GM18861 (cell line): ENCODE measurements around the gene IP6K3.

ENCODE experiments used
- ATAC-seq: cut with Tn5 transposase; IDR thresholded peaks from one replicate; pipeline ENCODE4 v1.9.1; 2021; ENCODE audit not compliant: unreplicated experiment

Gene IP6K3

DNA sequence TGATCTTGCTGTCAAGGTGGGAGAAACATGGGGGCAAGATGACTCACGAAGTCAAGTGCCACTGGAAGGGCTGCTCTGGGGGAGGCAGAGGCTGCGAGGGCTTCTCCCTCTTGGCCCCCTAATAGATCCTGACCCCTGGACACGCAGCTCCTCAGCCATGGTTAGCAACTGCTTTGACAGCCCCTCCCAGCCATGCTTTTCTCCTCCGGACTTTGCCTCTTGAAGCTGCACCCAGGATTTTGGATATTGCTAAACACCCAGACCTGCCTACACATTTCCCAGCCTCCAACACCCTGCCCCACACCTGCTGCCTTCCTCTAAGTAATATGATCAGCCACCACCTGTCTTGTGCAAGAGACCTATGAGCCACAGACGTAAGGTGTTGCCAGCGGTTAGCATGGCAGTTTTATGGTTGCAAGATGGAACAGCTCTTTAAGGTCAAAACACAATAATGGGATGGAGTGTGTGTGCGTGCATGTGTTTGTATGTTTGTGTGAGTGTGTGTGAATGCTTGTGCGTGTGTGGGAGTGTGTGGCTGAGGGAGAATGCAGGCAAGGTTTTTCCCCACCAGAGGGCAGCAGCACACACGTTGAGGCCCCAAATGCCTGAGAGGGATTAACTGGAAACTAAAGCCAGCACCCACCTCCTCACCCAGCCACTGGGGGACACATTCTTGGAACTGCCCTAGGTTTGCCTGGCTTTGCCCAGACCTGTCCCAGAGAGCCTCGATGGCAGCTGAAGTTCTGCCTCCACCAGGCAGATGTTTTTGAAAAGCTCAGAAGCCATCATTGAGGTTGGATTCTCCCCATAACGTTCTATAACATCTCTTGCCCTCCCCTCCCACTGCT lies 2.5 kb downstream of the IP6K3 start:
- no peak for ATAC-seq

DNA sequence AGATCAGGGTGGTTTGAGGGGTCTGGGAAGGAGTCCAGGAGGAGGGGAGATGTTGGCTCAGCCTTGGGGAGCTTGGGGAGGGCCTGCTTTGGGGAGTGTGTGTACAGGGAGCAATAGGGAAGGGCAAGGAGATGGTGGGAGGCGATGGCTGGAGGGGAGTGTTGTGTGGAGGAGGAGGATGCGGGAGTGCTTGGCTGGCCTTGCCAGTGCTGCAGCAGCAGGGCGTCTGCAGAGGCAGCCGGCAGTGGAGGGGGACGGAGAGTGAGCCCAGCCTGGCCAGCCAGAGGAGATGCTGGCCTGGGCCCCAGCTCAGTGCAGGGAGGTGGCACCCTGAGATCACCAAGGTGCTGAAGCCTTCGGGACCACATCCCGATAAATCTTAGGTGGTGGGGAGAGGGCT lies 3.9 kb downstream of the IP6K3 start:
- no peak for ATAC-seq

DNA sequence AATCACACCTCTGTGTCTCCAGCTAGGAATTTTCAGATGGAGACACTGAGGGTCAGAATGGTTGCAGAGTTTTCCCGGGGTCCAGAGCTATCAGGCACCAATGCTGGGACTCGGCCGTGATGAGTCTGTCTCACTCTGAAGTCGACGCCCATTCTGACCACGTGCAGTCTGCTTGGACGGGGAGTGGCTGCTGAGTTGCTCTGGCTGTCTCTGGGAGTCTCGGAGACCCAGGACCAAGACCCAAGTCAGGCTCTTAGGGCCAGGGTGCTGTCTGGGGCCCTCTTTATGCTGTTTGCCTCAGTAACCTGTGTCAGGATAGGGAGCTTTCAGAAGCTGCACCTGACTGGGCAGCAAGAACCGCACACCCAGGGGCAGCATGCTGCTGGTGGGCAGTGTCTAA lies 4.6 kb downstream of the IP6K3 start:
- no peak for ATAC-seq

DNA sequence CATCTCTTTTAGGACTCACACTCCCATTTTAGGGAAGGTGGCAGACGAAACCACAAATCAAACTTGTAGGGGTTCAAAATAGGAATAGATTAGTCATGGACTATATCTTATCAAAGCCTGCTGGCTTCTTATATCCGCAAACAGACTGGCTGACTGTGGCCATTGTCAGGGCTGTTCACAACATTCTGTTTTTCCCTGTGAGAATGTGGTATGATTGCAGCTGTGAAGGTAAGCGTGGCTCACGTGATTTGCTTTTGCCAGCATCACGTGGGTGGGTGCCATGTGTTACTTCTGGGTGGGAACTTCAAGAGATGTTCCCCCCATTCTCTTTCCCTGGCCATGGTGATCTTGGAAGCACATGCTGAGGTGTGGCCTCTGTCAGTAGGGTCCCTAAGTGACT lies 5.9 kb downstream of the IP6K3 start:
- no peak for ATAC-seq

DNA sequence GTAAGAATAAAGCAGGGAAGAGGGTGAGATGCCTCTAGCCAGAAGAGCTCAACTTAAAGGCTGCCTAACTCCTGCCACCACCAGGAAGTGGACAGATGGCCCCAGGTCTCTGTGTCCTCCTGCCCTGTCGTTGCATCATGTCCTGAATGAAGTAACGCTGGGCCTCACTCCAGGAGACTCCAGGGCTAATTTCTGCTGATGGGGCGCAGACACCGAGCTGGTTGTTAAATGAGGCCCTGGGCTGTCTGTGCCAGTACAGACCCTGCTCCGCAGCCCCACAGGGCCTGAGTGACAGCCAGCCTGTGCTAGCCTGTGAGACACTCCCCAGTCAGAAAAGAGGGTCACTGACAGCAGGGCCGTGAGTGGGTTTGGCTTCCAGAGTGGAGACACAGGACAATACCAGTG lies 6.5 kb downstream of the IP6K3 start:
- ATAC-seq = no peak

DNA sequence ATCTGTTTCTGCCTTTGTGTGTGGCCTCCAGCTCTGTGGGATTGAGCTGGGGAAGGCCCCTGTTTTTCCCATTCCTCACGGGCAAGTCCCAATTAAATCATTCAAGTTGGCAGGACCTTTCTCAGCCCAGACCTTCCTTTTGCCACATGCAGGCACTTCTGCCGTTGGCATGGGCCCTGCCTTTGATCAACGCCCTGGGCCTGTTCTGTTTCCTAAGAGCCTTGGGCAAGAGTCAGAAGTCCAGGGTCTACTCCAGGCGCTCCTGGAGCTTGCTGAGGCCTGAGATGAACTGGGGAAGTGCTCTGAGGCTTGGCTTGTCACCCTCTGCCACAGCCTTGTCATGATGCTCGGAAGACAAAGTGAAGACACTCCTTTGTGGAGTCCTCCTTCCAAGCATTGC lies 7.1 kb downstream of the IP6K3 start:
- ATAC-seq = no peak

DNA sequence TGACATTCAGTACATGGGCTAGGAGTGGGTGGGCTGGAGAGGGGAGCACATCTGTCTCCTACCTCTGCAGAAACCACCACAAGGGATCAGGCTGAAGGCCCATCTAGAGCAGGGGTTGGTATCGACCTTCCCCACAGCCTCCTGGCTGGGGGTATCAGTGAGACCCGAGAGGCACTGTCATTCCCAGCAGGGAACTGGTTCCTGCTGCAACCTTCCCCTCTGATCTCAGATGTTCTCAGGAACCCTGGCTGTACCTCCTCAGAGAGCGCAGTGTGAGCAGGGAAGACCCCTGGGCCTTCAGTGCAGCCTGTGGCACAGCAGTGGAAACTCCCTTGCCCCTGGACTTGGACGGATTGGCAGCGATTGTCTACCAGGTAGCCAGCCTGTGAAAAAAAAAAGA lies 7.8 kb downstream of the IP6K3 start:
- no peak for ATAC-seq

DNA sequence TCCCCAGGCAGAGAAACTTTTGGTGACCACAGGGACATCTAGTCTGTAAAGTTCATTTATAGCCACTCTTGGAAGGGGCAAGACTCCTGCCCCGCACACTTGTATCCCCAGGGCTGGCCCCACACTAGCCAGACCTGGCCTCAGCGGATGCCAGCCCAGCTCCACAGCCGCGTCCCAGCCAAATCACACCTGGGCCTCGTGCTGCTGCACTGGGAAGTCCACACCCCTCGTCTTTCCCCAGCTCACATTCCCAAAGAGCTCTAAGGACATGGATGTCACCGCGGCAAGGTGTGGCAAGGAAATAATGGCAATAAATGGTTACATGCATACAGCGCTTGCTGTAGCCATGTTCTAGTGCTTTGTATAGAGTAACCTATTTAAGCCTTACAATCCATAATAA lies 8.6 kb downstream of the IP6K3 start:
- no peak for ATAC-seq

DNA sequence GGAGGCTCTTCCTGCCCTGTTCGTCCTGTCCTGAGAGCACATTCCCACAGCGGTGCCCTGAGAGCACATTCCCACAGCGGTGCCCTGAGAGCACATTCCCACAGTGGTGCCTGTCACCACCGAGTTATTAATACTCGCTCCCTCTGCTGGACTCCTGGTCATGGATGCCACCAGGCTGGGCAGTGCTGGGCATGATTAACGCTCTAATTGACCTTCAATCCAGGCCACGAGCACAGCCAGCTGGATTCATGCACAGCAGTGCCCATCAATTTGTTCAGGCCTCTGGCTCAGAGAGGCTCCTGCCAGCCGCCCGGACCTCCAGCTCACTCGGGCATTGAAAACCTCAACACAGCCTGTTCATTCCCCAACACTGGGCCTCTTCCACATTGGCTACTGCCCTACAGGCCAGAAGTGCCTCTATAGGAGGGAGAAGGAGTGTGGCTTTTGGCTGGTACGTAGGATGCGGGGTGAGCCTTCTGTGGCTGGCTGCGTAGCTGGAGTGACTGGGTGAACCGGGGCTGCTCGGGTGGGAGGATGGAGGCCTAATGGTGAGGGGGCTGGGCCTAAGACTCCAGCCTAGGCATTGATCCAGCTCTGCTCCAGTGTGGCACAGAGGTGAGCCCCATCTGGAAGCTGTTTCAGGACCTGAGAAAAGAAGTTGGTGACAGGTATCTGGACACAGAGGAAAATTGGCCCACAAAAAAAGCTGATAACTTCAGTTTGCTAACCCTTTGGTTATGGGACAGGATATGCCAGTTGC lies 9.3 kb downstream of the IP6K3 start:
- ATAC-seq = no peak

DNA sequence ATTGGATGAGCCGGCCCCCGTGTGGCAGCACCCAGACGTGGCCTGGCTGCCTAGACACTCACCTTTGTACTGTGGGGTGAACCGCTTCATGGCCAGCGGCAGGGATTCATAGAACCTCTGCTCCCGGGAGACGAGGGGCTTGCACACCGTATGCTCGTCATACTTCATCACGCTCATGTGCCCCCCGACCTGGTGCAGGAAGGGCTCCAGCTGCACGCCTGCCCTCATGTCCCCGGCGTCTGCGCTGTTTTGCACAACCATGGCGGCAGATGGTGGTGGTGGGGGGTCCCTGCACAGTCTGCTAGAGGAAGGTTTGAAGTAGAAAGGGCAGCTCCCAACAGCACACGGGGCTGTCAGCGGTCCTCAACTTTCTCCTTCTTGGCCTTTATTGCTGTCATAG lies 11.5 kb downstream of the IP6K3 start:
- ATAC-seq = no peak

DNA sequence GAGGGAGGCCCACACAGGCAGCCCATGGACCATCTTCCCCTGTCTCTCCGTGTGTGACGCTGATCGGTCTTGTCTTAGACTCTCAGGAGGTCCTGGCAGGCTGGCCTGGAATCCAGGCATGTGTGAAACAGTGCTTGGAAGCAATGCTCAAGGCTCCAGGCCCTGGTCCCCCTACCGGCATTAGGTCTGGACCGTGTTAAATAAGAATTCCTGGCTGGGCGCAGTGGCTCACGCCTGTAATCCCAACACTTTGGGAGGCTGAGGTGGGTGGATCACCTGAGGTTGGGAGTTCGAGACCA lies 13.0 kb downstream of the IP6K3 start:
- ATAC-seq = no peak

DNA sequence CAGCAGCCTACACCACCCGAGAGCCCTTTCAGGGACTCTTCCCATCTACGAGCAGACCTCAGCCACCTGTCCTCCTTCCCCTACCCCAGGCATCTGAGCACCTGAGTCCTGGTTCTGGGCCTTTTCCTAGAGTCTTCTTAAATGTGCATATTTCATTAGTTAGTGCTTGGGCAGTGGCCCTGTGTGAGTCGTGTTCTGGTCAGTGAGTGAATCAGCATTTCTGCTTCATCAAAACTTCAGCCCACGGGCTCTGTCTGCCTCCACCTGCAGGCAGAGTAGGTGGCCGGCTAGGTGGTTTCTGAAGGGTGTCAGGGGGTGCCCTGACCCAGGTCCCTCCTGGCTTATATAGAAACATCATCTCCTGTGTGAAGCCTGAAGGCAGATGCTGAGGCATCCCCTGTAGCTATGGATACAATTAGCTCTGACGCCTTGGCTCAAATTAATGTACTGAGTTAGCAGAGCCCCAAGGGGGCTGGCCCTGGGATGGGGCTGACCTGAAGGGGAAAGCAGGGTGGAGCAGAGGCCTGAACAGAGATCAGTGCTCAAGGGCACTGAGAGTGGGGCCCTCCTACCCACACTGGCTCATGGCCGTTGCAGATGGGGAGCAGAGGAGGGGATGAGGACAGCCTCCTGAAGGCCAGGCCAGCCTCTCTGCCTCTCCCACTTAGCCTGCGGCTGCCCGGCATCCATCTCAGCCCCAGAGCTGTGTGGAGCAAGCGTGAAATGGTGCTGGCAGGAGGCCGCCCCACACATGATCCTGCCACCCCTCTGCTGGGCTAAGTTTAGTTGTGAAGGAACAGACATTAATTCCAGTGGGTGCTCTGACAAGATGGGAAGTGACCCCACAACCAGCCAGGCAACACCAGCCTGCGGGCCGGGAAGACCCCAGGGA lies 13.6 kb downstream of the IP6K3 start:
- no peak for ATAC-seq

DNA sequence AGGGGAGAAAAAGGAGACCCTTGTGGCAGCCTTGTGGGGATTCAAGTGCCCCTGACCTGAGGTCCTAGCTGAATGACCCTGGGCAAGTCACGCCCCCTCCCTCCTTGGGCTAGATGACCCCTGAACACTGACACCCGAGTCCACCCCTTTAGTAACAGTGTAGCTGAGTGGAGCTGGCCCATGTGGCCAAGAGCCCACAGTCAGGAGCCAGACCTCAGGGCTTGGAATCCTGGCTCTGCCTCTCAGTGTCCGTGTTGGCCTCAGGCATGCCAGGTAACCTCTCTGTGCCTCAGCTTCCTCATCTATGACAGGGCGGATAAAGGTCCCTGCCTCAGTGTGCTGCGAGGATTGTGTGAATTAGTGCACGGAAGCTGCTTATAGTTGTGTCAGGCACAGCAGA lies 14.3 kb downstream of the IP6K3 start:
- ATAC-seq = no peak

DNA sequence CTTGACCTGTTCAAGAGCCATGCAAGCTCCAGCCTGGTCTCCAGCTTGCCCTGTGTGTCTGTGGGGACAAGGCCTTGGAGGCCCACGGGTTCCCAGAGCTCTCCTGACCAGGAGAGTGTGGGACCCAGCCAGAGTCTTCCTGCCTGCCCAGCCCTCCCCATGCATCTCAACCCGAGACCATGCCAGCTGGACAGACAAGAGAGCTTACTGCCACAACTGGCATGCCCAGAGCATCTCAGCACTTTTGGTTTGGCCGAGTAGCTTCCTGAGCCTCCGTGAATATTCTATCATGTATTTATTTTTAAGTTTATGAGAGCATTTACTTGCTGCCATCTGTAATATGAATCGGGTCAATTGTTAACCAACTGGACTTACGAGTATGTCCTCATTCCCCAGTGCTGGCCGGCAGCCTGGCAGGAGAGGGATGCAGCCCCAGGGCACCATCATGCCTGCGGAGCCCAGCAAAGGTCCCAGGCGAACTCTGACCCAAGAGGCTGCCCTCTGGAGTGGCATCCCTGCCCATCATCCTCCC lies 14.9 kb downstream of the IP6K3 start:
- no peak for ATAC-seq

DNA sequence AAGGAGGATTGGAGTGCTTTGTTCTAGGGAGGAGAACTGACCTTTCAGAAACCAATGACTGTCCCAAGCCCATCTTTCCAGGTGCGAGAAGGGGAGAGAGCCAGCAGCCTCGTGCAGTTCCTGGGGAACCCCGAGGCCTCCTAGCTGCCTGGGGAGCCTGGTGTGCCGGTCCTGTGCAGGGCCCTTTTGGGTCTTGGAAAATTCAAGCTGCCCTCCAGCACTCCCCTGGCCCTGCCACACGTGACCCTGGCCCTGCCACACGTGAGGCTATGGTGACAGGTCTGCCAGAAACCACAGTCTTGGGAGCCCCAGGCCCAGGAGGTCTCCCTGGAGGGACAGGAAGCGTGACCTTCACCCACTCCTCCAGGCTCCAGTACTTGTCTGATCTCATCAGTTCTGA lies 15.7 kb downstream of the IP6K3 start:
- no peak for ATAC-seq

DNA sequence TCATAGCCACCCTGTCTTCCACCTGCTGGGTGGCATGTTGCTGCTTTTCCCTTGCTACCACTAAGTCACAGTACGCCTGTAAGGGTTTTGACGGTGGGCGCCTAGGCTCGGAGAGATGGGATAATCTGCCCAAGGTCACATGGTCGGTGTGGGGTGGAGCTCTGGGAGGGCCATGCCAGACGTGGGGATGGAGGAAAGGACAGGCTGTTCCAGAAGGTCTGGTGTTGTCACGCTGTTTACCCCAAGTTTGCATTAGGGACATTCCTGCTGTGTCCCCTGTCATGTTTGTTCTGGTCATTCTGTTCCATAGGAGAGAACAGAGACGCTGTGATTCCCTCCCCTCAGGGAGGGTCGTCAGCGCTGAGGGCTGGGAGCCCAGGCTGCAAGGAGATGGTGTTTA lies 16.1 kb downstream of the IP6K3 start:
- ATAC-seq = no peak

DNA sequence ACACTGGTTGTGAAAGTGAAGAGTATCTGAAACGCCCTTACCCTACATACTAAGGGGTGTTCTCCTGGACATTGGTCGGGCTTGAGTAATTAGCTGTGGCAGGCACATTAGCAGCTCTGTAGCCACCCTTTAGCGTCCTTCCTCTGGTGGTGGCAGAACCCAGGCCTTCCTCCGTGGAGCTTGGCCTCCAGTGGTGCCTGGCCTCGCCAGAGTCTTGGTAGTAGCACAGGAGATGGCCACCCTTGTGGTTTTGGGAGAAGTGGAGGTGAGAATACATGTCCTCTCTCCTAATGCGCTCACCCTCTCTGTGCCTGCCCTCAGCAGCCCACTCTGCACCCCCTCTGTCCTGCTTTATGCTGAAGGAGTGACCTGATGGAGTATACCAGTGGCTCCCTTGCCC lies 17.6 kb downstream of the IP6K3 start:
- no peak for ATAC-seq

DNA sequence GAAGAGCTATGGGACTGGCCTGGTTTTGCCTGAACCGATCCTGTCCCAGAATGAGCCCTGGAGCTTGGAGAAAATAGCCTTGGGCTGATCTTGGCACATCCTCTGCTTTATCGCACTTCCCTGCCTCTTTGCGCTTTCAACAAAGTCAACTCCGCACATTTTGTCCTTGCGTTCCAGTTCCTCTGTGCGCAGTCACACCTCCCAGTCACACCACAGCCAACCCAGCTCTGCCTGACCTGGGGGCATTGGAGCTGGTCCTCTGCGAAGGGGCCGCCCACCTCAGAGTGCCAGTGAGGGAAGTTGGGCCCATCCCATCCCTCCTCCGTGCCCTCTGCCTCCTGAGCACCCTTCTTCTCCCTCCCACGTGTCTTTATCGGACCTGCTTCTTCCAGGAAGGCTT lies 18.3 kb downstream of the IP6K3 start:
- no peak for ATAC-seq

DNA sequence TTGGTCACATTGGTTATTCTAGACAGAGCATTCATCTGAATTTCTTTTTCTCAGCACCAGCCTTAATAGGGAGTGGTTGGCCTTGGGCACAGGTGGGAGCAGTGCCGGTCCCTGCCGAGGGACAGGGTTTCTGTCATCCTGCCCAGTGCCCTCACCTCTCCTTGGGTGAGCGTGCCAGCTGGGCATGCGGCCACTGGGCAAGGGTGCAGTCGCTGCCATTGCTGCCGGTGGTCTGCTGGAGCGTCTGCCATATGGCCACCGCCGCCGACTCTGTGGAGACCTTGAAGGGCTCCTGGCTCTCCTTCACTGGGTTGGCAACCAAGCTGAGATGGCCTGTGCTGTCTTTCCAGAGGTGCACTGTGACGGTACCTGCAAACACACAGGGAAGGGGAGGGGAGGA lies 18.8 kb downstream of the IP6K3 start:
- no peak for ATAC-seq

DNA sequence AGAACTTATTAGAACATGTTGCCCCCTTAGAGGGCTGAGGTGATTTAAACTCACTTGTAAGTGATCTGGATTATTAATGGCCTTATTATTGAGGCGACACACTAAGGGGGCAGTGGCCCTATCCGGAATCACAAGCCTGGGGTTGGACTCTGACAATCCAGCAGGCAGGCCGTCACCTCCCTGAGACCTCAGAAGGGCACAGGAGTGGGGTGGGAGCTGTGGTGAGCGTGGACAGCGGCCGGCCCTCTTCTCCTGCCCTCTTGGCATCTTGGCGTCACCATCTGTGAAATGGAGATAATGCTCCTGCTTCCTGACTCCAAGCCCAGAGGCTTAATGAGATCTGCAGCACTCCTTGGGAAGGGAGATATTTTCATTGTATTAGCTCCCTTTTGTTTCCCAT lies 19.6 kb downstream of the IP6K3 start:
- no peak for ATAC-seq

DNA sequence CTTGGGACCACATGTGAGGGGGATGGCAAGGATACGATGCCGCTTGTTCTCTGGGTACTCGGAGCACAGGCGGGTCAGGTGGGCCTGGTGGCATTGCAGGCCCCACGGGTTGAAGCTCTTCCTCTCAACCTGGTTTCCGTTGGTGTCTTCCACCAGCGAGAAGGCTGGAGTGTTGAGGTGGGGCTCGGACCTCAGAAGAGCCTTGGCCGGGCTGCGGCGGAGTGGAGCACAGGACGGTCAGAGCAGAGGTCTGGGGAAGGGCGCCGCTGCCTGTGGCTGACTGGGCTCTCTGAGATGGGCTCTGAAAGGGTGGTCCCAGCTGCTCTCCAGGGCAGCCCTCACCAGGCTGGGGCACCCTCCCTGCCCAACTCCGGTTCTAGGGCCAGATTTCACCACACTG lies 20.0 kb downstream of the IP6K3 start:
- no peak for ATAC-seq
